Activated T-helper 2 cell treated with anti-CD3 and anti-CD28 coated beads, Interferon-gamma antibody, Interleukin-2, Interleukin-4, amounts not matched to agents 10 μg/mL and 5 μg/mL and 100 μg/mL, durations not matched to agents 14 hours and 24 hours and 36 hours (primary cell): ENCODE data around the gene PLEKHA7. TPM values are rescaled to one million over a fixed set of nuclear protein-coding genes. Genes with fewer than 3 reads are reported as not detected.

ENCODE experiments used
- total RNA-seq: library from RNA; stranded (reverse); gene quantifications from 2 replicates; pipeline ENCODE4 v1.2.3, GENCODE V29; 2022

PLEKHA7 gene
- total RNA-seq, 1 donor from 2014 or later = 51.3 TPM

Other genes with a start within 250 kb of the PLEKHA7 start
- gene RPS13, start 63.3 kb upstream of the PLEKHA7 start, total RNA-seq = 1,360 and 1,371 TPM in 2 replicates
- 29.3 and 32.5 TPM in 2 replicates for gene PIK3C2A, start 193.6 kb upstream of the PLEKHA7 start, total RNA-seq